DMS53 (cell line): ENCODE results near the gene LFNG.
A peak's percentile ranks its signal among the peaks of the same experiment; 100 is the strongest.
"Not testable (repeated sequence)": the region's sequence is repeated elsewhere in the genome, so short reads cannot be mapped to it uniquely, and the experiment has no call there.

ENCODE experiments used
- DNase-seq: peaks from one replicate; lab custom pipeline; 2025; lab: John Stamatoyannopoulos, UW

The LFNG gene

GRCh38 chr7:2530071-2530987, 10.8 kb downstream of the LFNG start:
- peak; percentile 77 for DNase-seq

DNA sequence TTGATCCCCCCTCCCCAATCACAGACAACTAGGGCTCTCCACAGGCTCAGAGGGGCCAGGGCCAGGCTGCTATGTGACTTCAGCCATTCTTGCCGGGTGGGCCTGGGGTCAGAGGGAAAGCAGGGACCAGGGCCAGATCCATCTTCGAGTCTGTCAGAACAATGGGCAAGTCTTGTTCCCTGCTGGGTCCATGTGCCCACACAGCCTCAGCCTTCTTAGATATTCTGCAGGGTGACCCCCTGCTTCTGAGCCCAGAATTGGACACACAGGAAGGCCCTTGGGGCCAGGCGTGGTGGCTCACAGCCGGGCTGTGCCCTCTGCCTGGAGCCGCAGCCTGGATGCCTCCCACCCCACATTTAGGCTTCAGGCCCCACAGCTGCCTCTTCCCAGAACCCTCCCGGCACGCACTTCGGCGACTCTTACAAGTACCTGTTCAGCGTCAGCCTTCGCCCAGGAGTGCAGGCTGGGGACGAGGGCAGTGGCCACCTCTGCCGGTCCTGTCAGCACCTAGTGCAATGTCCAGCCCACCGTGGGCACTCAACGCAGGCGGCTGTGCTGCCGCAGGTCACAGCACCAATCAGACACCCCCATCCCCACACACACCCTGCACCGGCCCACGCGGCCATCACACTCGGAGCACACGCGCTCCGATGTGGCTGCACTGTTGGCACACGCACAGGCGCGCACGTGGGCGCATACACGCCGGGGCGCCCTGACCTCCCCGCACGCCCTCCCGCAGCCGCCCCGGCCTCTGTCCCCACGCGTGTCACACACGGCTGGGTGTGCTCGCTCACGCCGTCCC, 11.6 kb downstream of the LFNG start:
- DNase-seq: peak; percentile 86

DNA sequence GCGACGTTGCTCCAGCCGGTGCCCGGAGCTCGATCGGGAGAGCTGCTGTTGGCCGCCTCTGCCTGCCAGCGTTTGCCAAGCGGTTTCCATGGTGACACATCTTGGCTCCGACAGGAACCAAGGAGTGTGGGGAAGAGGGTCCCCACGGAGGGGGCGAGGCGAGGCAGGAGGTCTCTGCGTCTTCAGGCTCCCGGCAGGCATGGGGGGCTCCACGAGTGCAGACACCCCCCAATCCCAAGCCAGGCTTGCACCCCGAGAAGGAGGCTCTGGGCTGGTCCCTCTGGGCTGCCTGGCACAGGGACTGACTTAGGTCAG, 12.2 kb downstream of the LFNG start:
- DNase-seq: peak; percentile 67

GRCh38 chr7:2532199-2532772, 12.7 kb downstream of the LFNG start:
- DNase-seq: peak; percentile 83

DNA sequence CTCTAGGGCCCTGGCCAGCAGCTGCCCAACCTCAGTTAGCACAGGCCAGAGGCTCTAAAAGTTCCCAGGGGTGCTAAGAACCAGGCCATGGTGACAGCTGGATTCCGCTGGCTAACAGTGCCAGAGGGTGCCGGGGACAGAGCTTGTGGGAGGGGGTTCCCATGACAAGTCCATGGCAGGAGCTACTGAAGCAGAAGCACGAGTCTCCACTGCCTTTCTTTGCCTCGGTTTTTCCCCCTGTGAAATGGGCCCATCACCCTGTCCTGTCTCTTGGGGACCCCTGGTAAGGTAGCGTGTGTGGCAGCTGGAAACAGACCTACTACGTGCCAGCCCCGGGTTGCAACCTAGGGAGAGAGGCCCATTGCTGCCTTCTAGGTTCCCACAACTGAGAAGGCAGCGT, 13.2 kb downstream of the LFNG start:
- peak; percentile 54 for DNase-seq

- not testable (repeated sequence) for DNase-seq
Measured at GRCh38 chr7:2533566-2533965, 14.0 kb downstream of the LFNG start.

GRCh38 chr7:2534214-2534613, 14.6 kb downstream of the LFNG start:
- not testable (repeated sequence) for DNase-seq

- DNase-seq: peak; percentile 43
Measured at GRCh38 chr7:2535872-2536627, 16.5 kb downstream of the LFNG start.

GRCh38 chr7:2537981-2538851, 18.6 kb downstream of the LFNG start:
- peak; percentile 64 for DNase-seq

GRCh38 chr7:2539031-2539911, 19.7 kb downstream of the LFNG start:
- DNase-seq: peak; percentile 53

DNA sequence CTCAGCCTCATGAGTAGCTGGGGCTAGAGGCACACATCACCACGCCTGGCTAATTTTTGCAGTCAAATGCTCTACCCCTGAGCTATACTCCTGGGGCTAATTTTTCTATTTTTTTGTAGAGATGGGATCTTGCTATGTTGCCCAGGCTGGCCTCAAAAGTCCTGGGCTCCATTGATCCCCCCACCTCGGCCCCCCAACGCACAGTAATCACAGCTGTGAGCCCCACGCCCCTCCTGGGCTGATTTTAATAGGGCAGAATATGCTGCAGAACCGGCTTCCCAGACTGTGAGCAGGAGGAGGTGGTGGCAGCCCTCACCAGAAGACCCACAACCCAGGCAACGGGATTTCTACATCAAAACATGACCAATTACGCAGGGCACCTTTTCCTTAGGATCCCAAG, 20.6 kb downstream of the LFNG start:
- no peak for DNase-seq

- no peak for DNase-seq
Measured at GRCh38 chr7:2540641-2541051, 21.1 kb downstream of the LFNG start.

- no peak for DNase-seq
Measured at GRCh38 chr7:2541291-2542010, 21.9 kb downstream of the LFNG start.

DNA sequence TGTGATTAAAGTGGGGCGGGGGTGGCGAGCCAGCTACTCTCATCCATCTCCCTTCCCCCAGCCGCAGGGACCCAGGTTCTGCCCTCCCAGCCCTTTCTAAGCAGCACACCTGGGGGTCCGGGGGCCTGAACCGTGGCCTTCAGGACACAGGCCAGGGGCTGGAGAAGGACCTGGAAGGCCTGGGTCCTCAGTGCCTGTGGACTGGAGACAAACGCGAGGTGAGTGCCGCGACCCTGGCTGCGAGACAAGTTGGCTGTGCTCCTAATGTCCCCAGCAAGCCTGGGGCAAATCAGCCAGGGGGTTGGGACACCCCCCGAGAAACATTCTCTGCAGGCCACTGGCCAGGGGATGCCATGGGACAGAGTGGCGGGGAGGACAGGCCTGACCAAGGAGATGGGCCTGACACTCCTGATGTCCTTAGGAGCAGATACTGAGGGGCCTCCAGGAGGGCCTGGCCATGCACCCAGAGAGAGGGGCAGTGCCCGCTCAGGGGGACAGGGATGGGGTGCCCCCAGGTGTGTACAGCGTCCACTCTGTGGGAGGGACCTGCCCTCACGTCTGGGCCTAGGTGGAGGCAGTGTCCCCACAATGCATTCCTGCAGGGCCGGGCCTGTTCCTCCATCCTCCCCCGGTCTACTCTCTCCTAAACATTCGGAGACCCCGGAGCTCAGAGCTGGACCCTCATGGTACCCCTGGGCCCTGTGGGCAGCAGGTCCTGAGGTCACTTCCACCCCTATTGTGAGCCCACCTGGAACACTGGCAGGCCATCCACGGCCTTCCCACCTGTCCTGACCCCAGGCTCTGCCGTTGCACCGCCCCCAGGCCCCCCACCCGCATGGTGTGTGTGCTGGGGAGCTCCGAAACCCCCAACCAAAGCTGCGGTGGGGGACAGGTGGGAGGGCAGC, 22.7 kb downstream of the LFNG start:
- no peak for DNase-seq

GRCh38 chr7:2542916-2543871, 23.6 kb downstream of the LFNG start:
- no peak for DNase-seq

DNA sequence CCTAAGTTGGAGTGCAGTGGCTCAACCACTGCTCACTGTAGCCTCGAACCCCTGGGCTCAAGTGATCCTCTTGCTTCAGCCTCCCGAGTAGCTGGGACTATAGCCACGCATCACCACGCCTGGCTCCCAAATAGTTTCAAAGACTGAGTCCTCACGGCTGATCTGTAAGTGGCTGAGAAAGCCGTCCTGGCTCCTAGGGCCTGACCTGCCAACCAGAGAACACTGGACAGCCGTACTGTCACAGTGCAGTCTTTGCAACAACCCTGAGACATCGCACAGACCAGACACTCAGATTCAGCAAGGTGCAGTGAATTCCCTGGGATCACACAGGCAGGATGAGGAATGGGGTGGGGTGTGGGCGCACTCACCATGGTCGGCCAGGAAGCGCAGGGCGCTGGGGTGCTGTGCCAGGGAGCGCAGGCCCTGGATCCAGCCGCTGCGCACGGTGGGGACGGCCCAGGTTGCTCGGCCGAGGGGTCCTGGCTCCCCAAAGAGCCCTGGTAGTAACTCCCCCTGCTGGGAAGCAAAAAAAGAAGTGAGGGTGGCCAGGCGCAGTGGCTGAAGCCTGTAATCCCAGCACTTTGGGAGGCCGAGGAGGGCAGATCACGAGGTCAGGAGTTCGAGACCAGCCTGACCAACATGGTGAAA, 25.1 kb downstream of the LFNG start:
- DNase-seq: no peak
